NCI-H510A treated with DMSO at 0.1 percent for 48 hours (cell line): ENCODE measurements around the gene SAMD4A.
A peak's percentile ranks its signal among the peaks of the same experiment; 100 is the strongest.

Experiments used
- DNase-seq: peaks from one replicate; lab custom pipeline; 2025; lab: John Stamatoyannopoulos, UW

Gene SAMD4A

GRCh38 chr14:54708161-54708560 is 141.2 kb downstream of the SAMD4A start:
- no peak for DNase-seq

GRCh38 chr14:54708982-54709381 is 142.1 kb downstream of the SAMD4A start:
- no peak for DNase-seq

- DNase-seq, result no peak
Measured at GRCh38 chr14:54709444-54709843, 142.5 kb downstream of the SAMD4A start.

DNA sequence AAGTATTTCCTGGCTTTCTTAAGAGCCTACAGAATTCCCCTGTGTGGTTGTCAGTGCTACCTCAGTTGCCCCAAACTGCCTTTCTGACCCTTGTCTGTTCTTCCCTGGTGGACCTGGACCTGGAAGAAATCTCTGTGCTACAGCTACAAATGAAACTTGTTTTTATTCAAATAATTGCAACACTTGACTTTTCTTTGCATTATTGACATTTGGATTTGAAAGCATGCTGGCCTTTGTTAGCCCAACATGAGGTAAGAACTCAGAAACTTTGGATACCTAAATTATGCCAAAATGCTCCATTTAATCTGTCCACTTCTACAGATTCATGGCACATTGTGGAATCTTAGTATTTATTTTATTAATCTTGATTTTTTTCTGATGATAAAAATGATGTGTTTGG is 142.9 kb downstream of the SAMD4A start:
- no peak for DNase-seq

DNA sequence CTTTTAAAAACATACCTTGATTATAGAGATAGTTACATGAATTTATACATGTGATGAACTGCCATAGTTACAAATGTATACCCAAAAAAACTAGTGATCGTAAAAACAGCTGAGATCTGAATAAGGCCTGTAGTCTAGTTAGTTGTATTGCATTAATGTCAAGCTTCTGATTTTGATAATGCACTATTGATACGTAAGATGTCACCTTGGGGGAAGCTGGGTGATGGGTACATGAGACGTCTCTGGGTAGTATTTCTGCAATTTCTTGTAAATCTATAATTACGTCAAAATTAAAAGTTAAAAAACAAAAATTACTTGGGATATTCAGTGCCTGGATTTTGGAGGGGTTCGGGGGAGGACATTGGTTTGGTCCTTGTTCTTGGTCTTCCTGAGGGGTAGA is 144.4 kb downstream of the SAMD4A start:
- DNase-seq, result no peak

DNA sequence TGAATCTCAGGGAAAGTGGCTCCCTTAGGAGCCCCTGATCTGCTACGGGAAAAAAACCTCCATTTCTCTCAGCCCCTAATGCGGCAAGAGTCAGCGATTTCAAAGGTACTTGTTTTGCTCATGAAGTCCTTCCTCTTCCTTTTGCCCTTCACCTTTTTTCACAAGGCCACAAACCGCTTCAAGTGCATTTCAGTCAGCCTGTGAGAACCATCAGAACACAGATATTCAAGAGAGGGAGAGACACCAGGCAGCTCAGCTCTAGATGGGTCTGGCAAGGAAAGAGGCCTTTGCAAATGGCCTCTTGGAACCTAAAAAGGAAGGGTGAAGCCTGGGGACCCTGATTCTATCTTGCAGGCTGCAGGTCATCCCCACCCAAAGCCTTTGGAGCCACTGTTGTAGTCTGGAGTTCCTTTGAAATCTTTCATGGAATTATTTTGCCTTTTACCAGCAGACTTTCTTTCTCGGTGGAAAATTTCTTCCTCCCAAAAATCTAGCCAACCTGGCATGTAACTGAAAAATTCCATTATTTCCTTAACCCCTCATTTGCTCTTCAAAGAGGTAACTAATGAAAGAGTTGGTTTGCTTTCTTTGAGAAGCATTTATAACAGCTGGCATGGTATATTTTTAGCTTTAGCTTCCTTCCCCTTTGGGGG is 145.0 kb downstream of the SAMD4A start:
- no peak for DNase-seq

DNA sequence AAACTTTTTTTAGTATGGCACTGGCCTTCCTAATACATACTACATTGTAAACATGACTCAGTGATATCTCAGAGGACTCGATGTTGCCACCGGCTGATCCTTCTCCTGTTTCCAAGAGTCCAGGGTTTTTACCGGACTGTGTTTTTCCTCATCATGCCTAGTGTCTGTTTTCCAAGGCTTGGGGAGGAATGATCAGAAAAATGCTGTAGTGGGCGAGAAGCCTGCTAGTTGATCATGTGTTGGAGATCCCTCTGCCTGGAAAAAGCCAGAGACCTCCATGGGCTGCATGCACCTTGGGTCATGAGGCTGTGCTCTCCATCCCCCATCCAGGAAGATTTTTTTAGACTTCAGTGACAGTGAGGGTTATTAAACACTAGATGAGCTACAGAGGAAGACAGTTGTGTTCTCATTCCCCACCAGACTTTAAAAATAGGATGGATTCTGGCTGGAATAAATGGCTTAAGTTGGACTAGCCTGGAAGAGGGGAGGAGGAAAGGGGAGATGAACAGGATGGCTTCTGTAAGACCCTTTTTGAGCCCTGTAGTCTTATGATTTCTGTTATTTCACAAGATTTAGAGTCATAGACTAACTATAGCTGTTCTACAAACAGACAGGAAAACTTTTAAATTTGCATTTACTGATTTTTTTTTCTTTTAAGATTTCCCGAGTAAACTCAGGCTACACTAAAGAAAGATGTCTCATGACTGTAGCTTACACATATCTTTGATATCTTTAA is 145.7 kb downstream of the SAMD4A start:
- DNase-seq, result no peak

- DNase-seq, result no peak
Measured at GRCh38 chr14:54713379-54713778, 146.5 kb downstream of the SAMD4A start.

DNA sequence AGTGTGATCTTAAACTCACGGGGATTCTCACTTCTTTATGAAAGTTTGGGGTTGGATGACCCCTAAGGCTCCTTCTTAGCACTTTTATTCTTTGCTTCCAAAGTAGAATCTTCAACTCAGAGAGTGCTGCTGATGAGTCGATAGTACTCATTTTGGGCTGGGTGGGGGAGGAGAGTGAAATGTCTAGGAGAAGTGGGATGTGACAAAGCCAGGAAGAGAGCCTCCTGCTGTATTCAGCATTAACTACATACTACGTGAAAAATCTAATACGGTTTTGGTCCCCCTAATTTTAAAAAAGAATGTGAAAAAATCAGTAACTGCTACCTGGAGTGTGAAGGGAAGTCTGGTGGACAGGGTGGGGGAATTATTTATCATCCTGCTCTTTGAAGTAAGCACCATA is 148.3 kb downstream of the SAMD4A start:
- DNase-seq, result no peak

- DNase-seq, result no peak
Measured at GRCh38 chr14:54715811-54716210, 148.9 kb downstream of the SAMD4A start.

DNA sequence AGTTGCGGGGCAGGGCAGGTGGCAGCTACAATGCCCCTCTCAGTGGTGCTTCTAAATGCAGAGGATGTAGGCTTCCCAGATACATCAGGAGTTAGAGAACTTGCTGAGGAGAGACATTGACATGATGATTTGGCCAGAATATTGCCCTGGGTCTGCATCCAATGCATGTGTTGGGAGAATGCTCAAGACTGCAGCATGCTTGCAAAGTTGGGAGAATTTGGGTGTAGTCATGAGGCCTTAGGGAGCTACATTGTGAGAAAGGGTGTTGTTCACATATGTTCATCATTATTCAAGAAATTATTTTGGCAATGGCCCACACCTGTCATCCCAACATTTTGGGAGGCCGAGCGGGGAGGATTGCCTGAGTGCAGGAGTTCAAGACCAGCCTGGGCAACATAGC is 149.9 kb downstream of the SAMD4A start:
- DNase-seq, result no peak

DNA sequence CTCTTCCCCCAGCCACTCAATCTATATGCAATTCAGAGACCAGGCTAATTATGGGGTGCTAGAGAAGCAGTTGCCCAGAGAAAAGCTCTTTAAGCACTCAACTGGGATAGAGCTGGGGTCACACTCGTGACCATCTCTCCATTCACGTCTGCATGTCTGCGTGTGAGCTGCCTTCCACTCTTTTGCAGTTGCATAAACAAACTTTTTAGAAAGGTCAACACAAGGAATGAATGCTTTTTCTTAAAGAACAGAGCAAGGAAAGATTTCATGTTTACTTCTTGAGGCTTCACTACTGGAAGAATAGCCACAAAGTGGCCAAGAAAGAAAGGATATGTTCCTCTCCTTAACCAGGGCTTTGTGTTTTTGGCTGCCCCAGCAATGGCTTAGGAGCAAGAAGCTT is 151.1 kb downstream of the SAMD4A start:
- DNase-seq, result no peak

GRCh38 chr14:54719406-54719805 is 152.5 kb downstream of the SAMD4A start:
- no peak for DNase-seq

GRCh38 chr14:54722791-54723432 is 156.0 kb downstream of the SAMD4A start:
- peak; percentile 6 for DNase-seq

- DNase-seq, result no peak
Measured at GRCh38 chr14:54724123-54724522, 157.2 kb downstream of the SAMD4A start.

GRCh38 chr14:54724676-54725325 is 157.9 kb downstream of the SAMD4A start:
- no peak for DNase-seq

GRCh38 chr14:54725998-54726397 is 159.1 kb downstream of the SAMD4A start:
- no peak for DNase-seq

DNA sequence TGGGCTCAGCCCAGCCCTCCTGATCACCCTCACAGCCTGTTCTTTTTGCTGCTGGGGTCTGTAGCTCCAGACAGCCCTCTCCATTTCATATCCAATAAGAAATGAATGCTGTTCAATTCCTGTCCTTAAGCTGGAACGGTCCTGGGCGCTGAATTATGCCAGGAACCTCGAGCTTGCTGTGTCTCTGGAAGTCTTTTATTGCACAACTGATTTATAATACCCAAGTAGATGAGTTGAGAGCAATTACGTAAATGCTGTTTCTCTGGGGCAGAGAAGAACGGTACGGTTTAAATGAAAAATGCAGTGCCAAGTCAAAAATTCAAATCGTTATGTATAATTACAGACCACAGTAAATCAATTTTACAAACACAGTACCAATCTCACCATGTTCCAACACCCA is 161.0 kb downstream of the SAMD4A start:
- DNase-seq, result no peak

DNA sequence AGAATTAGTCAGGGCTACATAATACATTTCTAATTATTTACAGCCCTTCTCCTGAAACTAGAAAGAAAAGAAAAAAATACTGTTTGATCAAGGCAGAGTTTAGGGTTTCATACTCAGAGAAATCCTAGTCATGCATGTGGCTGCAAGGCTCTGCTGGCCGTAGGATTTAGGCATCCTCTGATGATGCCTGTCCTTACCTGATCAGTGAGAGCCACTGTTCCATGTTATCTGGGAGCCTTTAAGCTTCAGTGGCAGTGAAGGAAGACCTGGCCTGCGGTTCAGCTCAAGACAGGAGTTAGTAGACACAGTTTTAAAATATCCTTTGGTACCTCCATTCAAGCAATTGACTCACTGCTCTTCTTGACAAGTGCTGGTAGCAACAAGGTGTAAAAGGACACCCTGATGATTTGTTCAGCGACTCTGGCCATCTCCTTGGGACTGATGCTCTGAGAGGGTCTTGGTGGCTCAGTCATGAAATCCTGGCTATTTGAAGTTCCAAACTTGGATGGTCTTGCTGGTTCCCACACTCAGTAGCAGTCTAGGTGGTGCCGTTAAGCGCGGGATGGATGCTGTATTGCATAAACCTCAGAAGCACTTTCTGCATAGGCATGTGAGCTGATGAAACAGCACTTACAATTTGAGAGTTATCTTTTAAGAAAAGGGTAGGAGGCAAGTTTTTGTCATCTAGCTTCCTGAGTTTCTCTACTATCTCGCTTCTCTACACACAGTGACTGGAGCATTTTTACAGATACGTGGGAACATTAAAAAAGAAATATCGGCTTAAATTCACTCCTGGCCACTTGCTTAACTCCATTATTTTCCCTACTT is 162.0 kb downstream of the SAMD4A start:
- DNase-seq, result no peak

DNA sequence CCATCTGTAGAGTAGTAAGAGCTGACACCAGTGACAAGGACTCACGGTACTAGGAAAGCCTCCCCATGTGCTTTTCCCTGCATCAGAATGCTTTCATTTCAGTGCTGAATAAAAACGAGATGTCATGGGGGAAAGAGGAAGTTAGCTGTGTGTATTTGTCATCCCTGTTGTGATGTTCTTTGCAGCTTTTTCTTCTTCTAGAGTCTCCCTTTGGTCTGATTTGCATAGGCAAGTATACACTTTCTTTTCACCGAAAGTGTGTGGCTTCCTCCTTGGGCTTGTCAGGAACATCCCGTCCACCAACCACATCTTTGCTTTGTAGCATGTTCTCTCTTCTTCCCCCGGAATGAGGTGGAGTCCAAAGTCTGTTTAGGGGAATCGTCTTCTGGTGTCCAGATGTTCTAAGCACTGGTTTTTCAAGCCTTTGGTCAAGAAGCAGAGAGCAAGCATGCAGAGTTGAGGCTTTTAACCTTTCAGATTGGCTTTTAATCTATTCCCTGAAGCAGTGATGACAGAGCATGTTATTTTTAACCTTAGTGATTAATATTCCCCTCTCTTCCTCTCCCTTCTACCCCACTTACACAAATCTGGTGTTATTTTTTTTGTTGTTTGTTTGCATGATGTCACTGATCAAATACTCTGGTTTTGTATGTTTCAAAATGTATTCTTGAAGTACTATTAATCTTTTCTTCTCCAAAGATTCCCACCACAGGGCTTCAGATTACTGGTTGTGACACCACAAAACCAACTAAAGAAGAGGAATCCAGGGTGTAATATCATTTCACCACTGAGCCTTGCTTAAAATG is 163.4 kb downstream of the SAMD4A start:
- DNase-seq, result no peak

DNA sequence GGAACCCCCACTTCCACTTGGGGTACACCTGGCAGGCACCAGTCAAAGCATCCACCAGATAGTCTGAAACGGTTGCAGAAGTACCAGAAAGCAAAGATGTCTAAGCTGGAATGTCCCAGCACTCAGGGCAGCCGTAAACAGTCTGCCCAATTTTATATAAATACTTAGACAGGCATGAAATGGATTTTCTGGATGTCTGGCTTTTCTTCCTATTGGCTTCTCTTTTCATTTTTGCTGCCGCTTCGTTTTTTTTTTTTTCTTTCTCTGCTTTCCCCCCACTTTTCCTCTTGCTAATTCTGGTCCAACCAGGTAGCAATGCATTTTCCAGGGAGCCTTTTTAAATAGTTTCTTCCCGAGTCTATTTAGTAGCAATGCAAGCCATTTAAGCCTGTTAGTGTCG is 168.0 kb downstream of the SAMD4A start:
- no peak for DNase-seq
